Left renal pelvis (tissue), 4 donors: ENCODE measurements around the gene CALU. TPM values are rescaled to one million over a fixed set of nuclear protein-coding genes. Genes with fewer than 3 reads are reported as not detected.

ENCODE experiments used
- DNase-seq, 4 donors: peaks; one replicate each; pipeline ENCODE4 v3.0.0-alpha.2; 2013; ENCODE audit warnings: low read depth in 4 of 4, low spot score in 3 of 4
- polyA plus RNA-seq, 4 donors: library from polyadenylated mRNA; unstranded; fragments of 120-200 nt; gene quantifications; one replicate each; pipeline ENCODE4 v1.2.1, GENCODE V29; 2013; ENCODE audit not compliant: insufficient read length in 4 of 4

The CALU gene
- polyA plus RNA-seq, 4 donors, result 162 to 319 (median 235) TPM

DNA sequence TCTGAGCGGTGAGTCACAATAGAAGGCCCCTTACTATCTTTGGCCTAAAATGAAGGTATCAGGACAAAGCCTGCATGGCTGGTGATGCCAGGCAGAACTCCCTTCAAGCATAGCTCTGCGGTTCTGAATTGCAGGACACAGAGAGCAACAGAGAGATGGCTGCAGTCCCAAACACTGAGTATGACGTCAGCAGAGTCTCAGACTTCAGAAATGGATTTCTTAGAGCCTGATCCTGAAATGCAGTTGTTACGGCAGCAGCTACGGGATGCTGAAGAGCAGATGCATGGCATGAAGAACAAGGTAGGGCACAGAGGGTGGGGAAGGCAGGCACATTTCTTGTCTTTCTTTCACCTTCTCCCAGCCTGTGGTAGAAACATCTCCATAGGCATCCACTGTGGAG, 66.1 kb downstream of the CALU start:
- no peak for DNase-seq

DNA sequence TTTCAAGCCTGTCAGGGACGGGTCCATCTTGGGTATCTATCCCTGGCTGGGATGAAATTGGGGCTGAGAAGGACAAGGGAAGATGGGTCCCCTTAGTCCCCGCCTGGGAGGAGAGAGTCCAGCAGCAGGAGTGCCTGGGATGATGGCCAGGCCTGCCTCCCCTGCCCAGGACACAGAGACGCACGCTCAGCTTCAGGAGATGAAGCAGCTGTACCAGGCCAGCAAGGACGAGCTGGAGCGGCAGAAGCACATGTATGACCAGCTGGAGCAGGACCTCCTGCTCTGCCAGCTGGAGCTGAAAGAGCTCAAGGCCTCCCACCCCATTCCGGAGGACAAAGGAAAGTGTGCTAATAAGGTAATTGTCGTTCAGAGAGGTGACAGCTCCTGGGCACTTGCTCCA, 68.0 kb downstream of the CALU start:
- DNase-seq, result no peak

DNA sequence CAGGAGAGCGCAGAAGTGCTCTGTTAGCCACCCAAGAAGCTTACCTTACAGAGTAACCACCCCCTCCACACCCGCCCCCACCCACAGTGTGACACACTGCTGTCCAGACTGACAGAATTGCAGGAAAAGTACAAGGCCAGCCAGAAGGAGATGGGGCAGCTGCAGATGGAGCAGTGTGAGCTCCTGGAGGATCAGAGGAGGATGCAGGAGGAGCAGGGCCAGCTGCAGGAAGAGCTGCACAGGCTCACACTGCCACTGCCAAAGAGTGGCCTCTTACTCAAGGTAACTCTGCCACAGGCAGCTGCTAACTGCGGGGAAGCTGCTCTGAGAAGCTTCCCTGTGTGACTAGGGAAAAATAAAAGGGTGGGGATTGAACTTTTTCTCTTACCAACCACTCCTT, 70.2 kb downstream of the CALU start:
- no peak for DNase-seq

DNA sequence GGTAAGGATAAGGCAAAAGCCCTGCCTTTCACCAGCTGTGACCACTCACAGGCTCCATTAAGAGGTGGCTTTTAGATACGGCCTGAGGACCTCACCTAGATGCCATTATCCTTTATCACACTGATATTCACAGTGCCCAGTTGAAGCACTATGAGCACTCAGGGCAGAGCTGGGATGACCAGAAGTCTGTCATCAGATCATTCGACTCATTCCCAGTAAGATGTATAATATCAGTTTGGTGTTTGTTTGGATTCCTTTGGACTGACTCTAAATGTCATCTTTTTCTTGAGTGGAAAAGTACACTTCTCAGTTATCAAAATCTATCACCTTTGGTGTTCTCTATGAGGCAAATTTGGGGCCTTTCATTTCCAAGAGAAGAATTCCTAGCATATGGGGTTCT, 71.3 kb downstream of the CALU start:
- no peak for DNase-seq

DNA sequence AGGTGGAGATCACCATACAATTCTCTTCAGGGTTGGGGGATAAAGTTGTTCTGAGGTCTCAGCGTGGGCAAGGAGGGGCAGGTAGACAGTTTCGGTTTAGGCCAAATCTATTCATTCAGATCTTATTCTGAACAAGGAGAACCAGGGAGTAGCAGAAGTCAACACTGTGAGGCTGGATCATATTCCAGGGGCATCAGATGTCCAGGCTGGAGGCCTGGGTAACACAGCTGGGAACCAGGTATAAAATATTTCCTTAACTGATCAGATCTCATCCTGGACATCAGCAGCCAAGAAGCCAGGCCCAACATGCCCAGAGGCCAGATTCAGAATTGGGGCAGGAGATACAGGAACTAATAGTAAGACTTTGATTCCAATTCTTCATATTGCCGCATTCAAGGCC, 71.8 kb downstream of the CALU start:
- no peak for DNase-seq

DNA sequence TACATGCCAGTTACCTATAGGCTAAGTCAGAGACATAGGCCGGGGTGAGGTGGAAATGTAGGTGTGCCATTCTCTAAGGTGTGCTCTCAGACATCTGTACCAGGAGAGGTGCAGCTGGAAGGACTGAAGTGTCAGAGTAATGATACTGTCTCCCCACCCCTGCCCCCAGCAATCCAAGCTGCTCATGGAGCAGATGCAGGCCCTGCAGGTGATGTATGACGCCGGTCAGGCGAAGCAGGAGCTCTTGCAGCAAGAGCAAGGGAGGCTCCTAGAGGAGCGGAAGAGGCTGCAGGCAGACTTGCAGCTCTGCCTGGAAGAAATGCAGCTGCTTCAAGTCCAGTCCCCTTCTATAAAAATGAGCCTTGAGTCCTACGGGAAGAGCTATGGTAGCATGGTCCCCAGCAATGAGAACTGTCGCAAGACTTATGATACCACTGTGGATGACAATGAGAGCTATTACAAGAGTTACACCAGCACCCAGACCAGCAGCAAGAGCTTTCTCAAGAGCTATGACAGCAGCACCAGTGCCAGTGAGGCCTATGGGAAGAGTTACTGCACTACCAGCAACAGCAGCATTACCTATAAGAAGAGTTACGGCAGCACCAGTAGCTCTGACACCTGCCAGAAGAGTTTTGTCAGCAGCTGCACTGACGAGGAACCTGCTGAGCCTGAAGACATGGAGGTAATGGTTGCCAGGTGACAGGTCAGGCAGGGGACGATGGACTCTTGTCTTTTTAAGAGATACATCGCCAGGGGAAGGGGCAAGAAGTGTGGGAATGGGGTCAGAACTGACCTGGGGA, 72.7 kb downstream of the CALU start:
- no peak for DNase-seq

DNA sequence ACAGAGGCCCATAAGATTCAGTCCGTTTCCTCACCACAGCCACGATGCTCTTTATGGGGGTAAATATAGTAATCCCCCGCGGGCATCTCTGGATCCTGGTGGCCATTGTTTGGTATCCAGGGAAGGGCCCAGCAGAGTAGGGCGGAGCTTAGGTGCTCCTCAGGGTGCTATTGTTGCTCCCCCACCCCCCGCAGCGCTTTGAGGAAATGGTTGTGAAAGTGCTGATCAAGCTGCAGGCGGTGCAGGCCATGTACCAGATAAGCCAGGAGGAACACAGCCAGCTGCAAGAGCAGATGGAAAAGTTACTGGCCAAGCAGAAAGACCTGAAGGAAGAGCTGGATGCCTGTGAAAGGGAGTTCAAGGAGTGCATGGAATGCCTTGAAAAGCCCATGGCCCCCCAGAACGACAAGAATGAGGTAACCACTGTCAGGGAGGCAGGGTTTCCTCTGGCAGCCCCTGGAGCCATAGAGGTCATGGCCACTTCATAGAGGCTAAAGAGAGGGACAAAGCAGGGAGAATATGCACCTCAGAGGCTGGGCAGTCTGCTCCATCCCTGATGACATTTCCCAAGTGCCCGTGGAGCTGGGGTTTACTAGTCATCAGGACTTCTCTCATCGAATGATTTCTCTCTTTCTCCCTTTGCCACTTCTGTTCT, 73.5 kb downstream of the CALU start:
- DNase-seq, result no peak

DNA sequence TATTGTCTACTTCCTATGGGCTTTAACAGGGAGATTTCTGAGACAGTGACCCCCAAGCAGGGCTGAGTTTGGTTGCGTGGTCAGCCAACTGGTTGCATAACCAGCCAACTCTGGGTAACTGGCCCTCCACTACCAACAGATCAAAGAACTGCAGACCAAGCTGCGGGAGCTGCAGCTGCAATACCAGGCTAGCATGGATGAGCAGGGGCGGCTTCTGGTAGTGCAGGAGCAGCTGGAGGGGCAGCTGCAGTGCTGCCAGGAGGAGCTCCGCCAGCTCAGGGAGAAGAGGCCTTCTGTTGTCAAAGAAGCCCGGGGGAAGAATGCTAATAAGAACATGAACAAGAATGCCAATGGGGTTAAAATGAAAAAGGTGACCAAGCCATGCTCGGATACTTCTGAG, 75.3 kb downstream of the CALU start:
- DNase-seq, result no peak

DNA sequence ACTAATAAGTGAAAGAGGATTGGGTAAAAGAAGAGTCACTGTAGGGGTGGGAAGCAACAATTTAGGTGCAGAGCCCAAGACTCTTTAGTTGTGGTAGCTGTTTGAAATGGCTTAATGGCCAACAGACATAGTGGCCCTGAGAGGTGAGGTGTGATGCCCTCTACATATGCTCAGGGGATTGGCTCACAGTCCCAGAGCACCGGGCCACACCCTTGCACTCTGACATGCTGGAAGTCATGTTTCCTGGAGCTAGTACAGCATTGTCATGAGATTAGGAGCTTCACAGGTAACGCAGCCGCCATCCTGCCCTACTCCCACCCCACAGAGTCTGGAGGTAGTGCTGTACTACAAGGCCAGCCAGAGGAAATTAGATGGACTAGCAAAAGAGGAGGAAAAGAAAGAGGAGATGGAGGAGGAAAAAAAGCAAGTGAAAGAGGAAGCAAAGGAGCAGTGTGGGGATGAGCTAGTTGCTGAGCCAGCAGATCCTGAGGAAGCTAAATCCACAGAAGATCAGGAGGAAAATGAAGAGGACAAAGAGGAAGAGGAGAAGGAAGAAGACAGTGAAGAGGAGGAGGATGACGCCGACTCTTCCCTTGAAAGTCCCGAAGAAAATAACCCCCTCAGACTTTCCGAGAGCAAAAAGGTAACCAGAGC, 76.3 kb downstream of the CALU start:
- DNase-seq, result no peak

DNA sequence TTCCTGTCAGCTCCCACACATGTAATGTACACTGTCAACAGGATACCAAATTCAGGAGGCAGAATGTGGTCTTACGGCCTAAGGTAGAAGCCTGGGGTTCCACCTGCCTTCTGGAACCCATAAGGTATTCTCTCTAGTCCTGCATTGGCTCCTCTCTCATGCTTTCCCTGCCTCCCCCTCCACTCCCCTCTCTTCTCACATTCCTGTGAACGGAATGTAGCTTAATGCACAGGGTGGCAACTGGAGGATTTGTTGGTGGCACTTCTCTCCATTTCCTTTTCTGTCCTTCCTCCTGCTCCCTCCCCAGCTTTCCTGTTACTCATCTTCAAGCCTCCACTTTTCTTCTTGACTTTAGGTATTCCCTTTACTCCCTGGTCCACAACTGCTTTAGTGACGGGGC, 79.5 kb downstream of the CALU start:
- DNase-seq, result no peak

Other genes starting within 250 kb of the CALU start
- 1 to 10 TPM; 1.3 to 5.5 (median 1.5) TPM for gene GARIN1A, start 67.1 kb upstream of the CALU start, polyA plus RNA-seq
- 1 to 10 TPM; 1.3 to 2.2 (median 1.5) TPM for gene OPN1SW, start 36.4 kb downstream of the CALU start, polyA plus RNA-seq
- 10 to 100 TPM; 12.3 to 24.5 (median 15.3) TPM for gene CCDC136, start 52.6 kb downstream of the CALU start, polyA plus RNA-seq
- 10 to 100 TPM; 11.8 to 21.0 (median 17.2) TPM for gene FLNC, start 91.0 kb downstream of the CALU start, polyA plus RNA-seq
- 100 to 1,000 TPM in 3 of 4 donors, 10 to 100 TPM in 1; 96.7 to 235 (median 212) TPM for gene ATP6V1F, start 123.5 kb downstream of the CALU start, polyA plus RNA-seq
- gene KCP, start 171.3 kb downstream of the CALU start, polyA plus RNA-seq, result 10 to 100 TPM in 3 of 4 donors, 1 to 10 TPM in 1; 1.6 to 38.8 (median 17.9) TPM
- gene IRF5, start 198.6 kb downstream of the CALU start, polyA plus RNA-seq, result 10 to 100 TPM in 2 of 4 donors, 1 to 10 TPM in 2; 2.8 to 16.1 (median 10.4) TPM